NCI-H2227 (cell line): ENCODE data around the gene TRPM3.

Experiments used
- DNase-seq: peaks from one replicate; lab custom pipeline; 2025; ENCODE audit not compliant: unreplicated experiment; lab: John Stamatoyannopoulos, UW

TRPM3 gene

DNA sequence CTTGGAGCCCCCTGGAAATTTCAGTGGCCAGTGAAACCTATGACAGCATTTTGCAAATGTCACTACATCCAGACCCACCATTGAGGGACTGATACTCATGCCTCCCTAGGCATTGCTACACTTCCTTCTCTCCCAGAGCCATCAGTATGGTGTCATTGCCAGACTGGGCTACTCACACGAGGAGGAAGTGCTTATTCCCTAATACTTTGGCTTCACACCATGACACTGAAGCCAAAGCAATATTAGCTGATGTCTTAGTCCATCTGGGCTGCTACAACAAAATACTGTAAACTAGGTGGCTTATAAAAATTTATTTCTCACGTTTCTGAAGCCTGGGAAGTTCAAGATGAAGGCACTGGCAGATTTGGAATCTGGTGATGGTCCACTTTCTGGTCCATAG is 22.6 kb downstream of the TRPM3 start:
- DNase-seq = no peak

DNA sequence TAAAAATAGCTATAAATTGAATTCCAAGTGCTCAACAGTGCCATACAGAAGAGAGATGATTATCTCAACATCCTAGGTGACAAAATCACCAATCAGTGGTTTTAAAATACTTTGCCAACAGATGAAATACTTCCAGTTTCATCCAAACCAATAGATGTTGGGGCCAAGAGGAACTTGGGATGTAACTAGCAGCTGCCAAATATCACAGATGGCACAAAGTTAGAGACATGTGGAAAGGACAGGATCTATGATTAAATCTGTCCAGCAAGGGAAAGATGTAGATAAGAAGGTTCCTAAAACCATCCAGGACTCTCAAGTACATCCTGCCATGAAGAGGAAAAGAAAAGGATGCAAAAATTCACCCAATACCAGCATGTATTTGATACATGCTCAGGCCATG is 23.8 kb downstream of the TRPM3 start:
- DNase-seq = no peak

DNA sequence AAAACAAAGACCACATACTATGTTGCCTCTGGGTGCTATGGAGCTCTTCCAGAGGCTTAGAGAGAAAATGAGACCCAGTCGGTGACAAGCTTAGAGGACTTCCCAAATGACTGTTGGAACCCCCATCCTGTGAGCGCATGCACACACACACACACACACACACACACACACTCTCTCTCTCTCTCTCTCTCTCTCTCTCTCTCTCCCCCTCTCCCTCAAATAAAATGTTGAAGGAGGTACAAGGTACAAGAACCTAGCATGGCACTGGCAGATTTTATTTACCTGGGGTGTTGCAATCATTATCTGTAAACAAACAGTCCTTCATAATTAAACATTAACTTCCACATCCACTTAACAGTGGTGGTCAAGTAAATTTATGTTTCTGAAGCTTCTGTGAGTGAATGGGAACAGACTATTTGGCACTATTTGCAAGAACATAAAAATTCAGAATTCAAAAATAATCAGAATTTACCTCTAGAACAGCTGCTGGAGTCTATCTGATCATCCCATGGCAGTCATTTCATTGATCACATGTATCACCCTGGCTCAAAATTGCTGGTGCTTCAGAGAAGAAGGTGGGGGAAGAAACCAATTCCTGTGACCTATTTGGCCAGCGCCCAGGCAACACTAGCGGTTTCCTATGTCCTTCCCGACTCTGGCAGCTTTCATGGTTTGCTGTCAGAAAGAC is 24.9 kb downstream of the TRPM3 start:
- no peak for DNase-seq

DNA sequence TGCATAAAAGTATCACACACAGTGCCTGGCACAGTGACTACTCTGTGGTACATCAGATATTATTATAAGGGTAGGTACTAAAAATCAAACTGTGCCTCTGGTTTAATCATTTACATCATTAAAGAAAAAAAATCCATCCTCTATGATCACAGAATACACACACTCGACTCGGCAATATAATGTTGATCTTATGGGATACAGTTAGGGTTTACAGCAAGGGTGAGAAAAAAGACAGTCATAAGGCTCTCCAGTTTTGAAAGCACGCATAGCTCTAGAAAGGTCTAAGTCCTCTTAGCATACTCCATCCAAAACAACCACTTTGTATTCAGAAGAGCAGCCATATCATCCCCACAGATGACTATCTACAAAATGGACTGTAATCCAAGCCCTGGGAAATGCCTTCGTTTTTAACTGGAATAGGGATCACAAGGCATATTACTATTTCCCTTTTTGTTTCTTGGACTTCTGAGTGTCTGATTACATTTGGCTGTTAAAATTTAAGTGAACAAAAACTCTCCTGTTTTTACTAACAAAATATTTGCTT is 26.6 kb downstream of the TRPM3 start:
- no peak for DNase-seq

DNA sequence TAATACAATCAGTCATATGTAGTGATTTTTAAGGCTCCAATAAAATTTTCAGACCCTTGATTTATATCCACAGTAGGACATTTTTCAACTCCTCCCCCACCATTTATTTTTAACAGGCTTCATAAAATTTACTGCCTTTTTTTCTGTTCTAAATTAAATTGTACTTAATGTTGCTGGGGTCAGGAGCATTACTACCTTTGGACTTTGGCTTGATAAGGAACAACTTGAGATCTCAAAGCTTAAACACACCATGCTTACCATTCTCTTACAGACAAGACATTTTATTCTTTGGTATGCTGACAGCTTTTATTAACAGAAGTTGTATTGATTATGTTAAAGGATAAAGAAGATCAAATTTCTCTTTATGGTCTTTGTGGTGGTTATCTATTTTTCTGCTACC is 30.5 kb downstream of the TRPM3 start:
- DNase-seq = no peak

DNA sequence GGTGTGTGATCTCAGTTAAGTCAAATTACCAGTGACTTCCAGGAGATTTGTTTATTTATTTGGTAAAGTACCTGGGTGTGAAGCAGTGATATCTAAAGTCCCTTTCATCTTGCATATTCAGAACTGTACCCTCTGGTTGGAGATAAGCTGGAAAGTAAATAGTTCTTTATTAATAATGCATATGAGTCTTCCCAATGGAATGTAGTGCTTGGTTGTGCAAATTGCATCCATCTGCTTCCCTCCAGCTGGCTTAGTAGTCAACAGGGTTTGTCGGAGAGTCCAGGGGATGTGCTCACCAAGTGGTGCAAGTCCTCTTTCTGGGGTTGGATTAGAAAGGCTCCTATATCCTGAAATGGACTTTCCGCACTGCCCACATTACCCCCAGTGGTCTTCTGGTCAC is 42.0 kb downstream of the TRPM3 start:
- no peak for DNase-seq

DNA sequence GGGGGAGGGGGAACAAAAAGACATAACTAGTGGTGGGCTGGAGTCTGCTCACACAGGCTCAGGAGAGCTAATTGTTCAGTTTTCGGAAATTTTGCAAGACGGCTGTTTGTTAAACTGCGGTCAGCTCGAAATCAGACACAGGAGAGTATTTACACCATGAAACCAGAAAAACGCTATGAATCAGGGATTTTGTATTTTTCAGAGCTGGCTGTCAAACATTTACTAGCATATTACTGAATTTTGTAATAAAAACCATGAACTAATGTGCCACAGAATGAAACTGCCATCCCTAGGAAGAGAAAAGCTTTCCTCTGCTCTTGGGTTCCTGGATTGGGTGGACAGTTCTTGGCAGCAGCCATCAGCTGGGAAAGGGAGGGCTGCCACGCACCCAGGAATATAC is 45.3 kb downstream of the TRPM3 start:
- no peak for DNase-seq

DNA sequence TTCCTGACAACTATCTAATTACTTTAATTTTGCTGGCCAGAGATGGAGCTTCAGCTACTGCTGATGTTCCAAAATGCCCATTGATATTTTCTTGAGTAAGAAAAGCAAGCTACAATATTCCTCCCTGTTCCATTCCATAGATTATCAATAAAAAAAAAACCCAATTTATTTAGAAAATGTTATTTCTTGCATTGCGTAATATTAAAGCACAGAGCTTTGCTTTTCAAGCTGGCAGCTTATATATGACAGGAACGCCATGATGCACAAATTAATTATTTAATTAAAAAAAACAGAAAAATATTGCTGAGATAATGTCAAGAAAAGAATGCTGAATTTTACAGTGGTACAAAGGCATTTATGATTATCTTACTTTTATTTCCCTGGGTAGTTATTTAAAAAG is 47.9 kb downstream of the TRPM3 start:
- DNase-seq = no peak

DNA sequence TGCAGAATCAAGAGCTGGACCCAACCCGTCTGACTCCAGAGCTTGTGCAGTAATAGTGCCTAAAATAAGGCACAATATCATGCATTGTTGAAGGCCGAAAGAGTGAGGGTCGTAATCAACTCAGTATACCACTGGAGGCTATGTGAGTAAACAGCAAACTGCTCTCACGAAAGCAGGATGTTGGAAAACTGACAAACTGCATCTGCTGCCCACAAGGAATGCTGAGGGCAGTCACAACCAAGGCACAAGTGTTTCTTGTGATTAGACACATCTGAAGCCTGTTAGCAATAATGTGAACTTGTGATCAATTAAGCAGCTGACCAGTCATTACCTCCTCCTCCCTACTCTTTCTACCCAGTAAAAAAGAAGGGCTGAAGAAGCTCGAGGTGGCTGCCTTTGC is 48.8 kb downstream of the TRPM3 start:
- no peak for DNase-seq

DNA sequence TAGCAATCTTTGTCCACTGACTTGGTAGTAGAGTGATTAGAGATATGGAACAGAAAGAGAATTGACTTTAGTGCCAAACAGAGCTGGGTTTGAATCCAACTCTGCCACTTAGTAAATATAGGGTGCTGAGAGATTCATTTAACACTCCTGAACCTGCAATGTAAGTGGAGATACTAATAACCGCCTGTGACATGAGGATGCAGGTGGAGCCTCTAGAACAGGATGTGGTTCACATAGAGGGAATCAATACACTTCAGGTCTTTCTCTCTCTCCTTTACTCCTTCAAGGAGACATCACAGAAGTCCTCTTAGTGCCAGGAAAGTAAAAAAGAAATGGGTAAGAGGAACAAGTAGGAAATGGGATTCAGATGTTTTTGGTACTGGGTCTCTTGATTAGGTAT is 49.8 kb downstream of the TRPM3 start:
- DNase-seq = no peak

DNA sequence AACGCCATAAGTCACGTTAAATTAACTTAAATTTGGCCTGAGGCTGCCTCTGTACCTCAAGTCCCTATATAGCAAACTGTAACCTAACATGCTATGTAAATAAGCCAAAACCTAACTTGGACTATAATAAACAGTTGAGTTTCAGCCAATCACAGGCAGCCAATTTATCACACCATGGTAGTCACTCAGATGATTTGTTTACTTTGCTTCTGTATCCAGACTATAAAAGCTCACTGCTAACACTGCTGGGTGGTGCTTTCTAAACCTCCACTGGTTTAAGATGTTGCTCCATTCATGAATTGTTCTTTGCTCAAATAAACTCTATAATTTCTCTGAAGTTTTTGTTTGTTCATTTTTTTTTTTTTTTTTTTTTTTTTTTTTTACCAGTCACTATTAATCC is 62.8 kb downstream of the TRPM3 start:
- no peak for DNase-seq

DNA sequence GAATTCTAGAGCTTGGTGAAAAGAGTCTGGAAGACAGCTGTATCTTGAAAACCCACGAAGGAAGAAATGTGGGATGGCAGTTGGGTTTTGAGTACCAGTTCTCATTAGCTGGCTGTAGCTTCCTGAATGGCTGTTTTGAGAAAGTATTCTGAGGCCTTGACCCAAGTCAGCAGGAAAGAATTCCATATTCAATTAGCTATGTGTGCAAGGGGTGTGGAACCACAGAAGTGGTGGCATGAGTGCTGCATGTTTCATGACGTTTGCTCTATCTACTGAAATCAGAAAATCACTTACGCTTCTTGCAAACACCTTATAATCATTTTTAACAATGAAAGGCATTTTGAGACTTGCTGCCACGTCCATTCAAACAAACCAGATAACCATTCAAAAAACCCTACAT is 69.1 kb downstream of the TRPM3 start:
- DNase-seq = no peak

DNA sequence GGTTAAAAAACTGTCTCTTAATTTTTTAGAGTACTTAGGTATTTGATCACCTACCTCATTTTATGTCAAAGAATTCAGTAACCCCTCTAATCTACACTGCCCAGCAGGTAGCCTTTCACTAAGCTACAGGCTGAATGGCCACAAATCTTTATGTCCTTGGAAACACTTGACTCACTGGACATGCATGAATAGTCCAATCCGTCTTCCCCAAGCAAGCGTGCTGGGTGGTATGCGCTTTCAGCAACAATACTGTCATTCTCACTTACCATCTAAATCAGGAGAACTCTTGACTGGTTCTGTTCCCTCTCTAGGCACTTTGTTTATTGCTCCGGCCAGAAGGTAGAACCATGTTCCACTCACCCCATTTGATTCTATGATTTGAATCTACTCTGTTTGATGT is 73.1 kb downstream of the TRPM3 start:
- DNase-seq = no peak

DNA sequence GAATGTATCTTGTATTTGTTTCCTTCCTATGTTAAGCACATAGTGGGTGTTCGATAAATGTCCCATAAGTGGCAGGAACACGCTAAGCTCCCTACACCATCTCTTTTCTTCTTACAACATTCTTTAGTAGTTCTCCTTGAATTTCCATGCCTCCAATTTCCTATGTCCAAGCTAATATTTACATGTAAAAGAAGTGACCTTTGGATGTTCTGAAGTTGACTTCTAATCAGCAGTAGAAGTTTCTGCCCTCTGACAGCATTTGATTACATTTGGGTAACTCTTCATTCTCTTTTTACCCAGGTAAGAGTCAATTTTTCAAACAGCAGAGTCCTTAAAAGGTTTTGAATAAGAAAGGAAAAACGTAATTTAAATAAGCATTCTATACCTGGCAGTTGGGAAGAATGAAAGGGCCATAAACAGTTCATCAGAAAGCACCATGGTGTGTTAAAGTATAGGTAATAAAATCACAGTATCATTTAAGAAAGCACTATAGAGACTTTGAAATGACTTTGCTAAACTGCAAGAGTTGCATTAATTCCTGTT is 78.9 kb downstream of the TRPM3 start:
- DNase-seq = no peak

DNA sequence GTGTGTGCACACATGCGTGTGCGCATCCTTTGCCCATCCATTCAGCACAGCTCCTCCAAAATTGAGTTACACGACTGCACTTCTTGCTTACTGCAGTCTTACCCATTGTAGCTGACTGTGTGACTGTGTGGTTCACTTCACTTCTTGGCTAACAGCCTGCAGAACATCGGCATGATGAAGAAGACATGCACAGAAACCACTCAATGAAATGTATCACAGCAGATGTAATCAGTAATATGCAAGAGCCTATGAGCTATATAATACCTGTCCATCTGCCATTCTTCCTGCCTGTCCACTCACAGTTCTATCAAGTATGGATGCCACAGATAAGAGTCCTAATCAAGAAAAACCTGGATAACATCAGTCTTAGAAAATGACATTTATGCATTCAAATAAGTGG is 83.9 kb downstream of the TRPM3 start:
- DNase-seq = no peak

DNA sequence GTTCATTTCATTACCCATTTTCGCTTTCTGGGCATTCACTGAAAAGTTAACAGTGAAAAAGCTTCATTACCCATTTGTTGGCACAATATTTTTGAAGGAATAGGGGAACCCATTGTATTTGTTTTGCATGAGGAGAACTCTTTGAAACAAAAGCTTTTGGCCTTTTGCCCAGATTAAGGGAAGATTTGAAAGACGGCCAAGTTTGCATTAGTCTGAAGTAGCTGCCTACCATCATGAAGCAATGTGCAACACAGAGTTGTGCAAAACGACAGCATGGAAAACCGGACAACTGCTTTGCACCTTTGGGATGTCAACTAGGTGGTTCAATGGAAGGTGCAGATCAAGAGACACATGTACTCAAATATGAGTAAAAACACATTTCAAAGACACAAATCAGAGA is 84.9 kb downstream of the TRPM3 start:
- peak; percentile 39 for DNase-seq

DNA sequence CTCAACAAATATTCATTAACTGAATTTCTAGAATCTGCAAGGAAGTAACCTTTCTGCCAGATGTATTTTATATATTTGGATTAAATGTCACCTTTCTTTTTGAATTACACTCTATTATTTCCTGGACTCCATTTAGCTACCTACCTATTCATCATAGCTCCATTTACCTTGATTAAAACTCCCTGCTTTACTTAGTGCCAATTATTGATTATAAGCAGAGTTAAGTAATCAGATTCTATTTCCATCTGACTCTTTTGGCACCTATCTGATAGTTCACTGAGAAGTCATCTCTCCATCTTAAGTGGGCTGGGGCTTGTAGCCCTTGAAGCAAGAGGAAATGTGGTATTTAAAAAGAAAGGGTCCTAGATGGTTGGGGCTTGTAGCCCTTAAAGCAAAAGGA is 88.6 kb downstream of the TRPM3 start:
- no peak for DNase-seq

DNA sequence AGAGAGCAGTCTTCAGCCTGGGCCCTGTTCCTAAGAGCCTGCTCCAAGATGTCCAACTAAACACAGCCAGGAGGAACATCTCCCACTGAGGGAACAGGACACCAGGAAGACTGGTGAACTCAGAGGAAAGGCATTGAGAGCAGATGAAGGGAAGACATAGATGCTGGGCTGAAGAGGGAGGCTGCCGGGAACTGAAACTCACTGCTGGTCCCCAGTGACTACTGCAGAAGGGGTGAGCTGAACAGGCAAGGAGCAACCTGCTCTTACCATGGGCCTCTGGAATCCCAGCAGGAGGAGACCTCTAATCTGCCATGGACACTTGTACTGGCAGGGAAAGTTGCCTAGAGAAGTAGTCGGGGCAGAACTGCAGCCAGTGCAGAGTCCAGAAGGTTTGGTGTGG is 95.7 kb downstream of the TRPM3 start:
- no peak for DNase-seq

DNA sequence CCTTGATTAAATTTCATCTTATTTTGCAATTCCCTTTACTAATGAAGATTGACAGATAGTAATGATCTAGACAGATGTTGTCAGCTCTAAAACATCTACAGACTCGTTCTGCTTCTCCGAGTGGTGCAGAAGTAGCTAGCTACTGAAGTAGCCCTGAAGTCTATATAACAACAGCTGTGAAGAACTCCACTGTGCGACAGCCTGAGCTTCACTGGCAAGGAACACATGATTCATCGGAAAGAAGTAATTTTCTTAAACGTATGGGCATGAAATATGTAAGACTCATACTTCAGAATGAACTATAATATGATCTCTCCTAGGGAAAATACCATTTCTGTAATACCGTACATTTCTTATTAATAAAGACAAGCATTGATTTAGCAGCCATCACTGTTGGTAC is 96.2 kb downstream of the TRPM3 start:
- DNase-seq = no peak

DNA sequence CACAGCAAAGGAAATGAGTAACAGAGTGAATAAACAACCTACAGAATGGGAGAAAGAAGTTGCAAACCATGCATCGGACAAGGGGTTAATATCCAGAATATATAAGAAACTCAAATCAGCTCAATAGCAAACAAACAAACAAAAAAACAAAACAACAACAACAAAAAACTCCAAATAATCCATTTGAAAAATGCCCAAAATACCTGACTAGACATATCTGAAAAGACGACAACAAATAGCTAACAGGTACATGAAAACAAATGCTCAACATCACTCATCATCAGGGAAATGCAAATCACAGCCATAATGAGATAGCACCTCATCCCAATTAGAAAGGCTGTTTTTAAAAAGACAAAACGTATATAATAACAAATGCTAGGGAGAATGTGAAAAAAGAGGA is 111.2 kb downstream of the TRPM3 start:
- DNase-seq = no peak

DNA sequence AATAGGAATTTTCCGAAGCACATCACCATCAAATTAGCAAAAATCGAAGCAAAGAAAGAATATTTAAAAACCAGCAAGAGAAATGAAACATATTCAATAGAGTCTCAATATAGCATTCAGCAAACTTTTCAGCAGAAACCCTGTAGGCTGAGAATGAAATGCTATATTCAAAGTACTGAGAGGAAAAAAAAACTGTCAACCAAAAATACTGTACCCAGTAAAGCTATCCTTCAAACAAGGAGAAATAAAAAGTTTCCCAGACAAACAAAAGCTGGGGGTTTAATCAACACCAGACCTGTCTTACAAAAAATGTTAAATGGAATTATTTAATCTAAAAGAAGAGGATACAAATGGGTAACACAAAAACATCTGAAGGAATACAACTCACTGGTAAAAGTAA is 116.0 kb downstream of the TRPM3 start:
- no peak for DNase-seq

DNA sequence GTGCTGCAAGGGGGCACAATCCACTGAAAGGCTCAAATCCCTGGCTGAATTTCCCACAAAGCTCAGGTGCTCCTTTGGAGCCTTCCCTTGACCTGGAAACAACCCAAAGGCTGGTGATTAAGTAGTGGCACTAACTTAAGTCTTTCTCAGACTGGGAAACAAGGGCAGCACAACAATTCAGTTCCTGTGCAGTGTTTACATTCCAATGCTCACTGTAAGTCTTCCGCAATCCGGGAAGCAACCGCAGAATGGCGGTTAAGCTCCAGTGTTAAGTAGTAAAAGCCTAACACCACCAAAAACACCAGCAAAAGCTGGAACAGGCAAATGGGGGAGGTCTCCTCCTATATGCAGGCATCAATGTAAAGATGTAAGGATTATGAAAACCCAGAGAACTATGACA is 117.2 kb downstream of the TRPM3 start:
- DNase-seq = no peak

DNA sequence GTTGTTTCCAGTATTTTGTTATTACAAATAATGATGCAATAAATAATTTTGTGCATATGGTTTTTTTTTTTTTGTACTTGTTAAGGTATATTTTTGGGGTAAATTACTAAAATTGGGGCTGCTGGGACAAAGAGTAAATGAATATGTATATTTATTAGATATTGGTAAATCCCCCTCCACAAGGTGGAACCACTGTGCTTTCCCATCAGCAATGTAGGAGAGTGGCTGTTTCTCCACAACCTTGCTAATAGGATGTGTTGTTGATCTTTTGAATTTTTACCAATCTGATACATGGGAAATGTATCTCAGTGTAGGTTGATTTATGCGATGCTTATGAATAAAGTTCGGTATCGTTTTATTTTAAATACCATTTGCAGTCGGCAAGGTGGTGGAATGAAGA is 118.1 kb downstream of the TRPM3 start:
- no peak for DNase-seq
